Glutamatergic neuron (in vitro differentiated cells): ENCODE data around the gene SPOCK2. TPM values are rescaled to one million over a fixed set of nuclear protein-coding genes. Genes with fewer than 3 reads are reported as not detected.
A peak's percentile ranks its signal among the peaks of the same experiment; 100 is the strongest.
"Not testable (repeated sequence)": the region's sequence is repeated elsewhere in the genome, so short reads cannot be mapped to it uniquely, and the experiment has no call there.

ENCODE experiments used
- DNase-seq: peaks from one replicate; pipeline ENCODE4 v3.0.0; 2022
- H3K27ac Mint-ChIP-seq: one replicate; pipeline ENCODE4 v1.8.0; 2020; ENCODE audit warnings: mild to moderate bottlenecking, mixed read lengths, inconsistent platforms; ENCODE audit not compliant: unreplicated experiment
- H3K27me3 Mint-ChIP-seq: one replicate; pipeline ENCODE4 v1.8.0; 2020; ENCODE audit warnings: mild to moderate bottlenecking, moderate library complexity, mixed read lengths, inconsistent platforms; ENCODE audit not compliant: unreplicated experiment
- H3K36me3 Mint-ChIP-seq: one replicate; pipeline ENCODE4 v1.8.0; 2020; ENCODE audit warnings: mild to moderate bottlenecking, mixed read lengths, inconsistent platforms; ENCODE audit not compliant: unreplicated experiment
- H3K4me1 Mint-ChIP-seq: one replicate; pipeline ENCODE4 v1.8.0; 2020; ENCODE audit warnings: mild to moderate bottlenecking, low read depth, mixed read lengths, inconsistent platforms; ENCODE audit not compliant: unreplicated experiment
- H3K4me3 Mint-ChIP-seq: one replicate; pipeline ENCODE4 v1.8.0; 2020; ENCODE audit warnings: mild to moderate bottlenecking, mixed read lengths, inconsistent platforms; ENCODE audit not compliant: unreplicated experiment
- H3K9me3 Mint-ChIP-seq: one replicate; pipeline ENCODE4 v1.8.0; 2020; ENCODE audit warnings: mild to moderate bottlenecking, moderate library complexity, mixed read lengths, inconsistent platforms; ENCODE audit not compliant: unreplicated experiment
- CTCF ChIP-seq: fragments of 200-600 bp; sonication (generic); IDR thresholded peaks from one replicate; pipeline ENCODE4 v1.5.0; 2021; ENCODE audit not compliant: partially characterized antibody, unreplicated experiment
- total RNA-seq: library from RNA; stranded (reverse); fragmentation: NEBNext Ultra II Directional; extraction: Animal tissue kit (Norgen Biotek cat#: 25700); gene quantifications from one replicate; pipeline ENCODE4 v1.2.1, GENCODE V29; 2021; ENCODE audit not compliant: unreplicated experiment

SPOCK2 gene
- total RNA-seq, 1 donor from 2014 or later = 362 TPM

GRCh38 chr10:72108830-72109635 lies 20.7 kb upstream of the SPOCK2 start:
- Mint-ChIP-seq H3K9me3 (no peaks in the 10 kb centered on the region), H3K4me1 (peaks cover 29% of the 10 kb centered on the region), H3K36me3 (no peaks in the 10 kb centered on the region), H3K4me3 (no peak overlapping the region), H3K27me3 (no peaks in the 10 kb centered on the region), H3K27ac (peak overlapping the region; percentile 83)
- no peak for DNase-seq
- no peak for TF ChIP-seq CTCF

DNA sequence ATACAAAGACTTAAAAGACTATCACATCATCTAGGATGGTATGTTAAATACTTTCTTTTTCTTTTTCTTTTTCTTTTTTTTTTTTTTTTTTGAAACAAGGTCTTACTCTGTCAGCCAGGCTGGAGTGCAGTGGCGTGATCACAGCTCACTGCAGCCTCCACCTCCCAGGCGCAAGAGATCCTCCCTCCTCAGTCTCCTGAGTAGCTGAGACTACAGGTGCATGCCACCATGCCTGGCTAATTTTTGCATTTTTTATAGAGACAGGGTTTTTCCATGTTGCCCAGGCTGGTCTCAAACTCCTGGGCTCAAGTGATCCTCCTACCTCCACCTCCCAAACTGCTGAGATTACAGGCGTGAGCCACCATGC lies 19.6 kb upstream of the SPOCK2 start:
- H3K36me3 Mint-ChIP-seq, H3K4me3 Mint-ChIP-seq, H3K9me3 Mint-ChIP-seq, DNase-seq, H3K27ac Mint-ChIP-seq, H3K27me3 Mint-ChIP-seq: not testable (repeated sequence)
- H3K4me1 Mint-ChIP-seq = peaks cover 31% of the 10 kb centered on the region

- no peak for TF ChIP-seq CTCF
- no peaks in the 10 kb centered on the region for H3K9me3 Mint-ChIP-seq
- no peak overlapping the region for H3K4me3 Mint-ChIP-seq
- no peaks in the 10 kb centered on the region for H3K27me3 Mint-ChIP-seq
- peaks cover 31% of the 10 kb centered on the region for H3K4me1 Mint-ChIP-seq
- H3K36me3 Mint-ChIP-seq = no peaks in the 10 kb centered on the region
- H3K27ac Mint-ChIP-seq = no peak overlapping the region
- DNase-seq = no peak
Measured at GRCh38 chr10:72107325-72108003, 19.1 kb upstream of the SPOCK2 start.

- no peak for TF ChIP-seq CTCF
- Mint-ChIP-seq H3K36me3 (no peaks in the 10 kb centered on the region), H3K4me1 (peaks cover 31% of the 10 kb centered on the region), H3K4me3 (no peak overlapping the region), H3K27me3 (no peaks in the 10 kb centered on the region), H3K9me3 (no peaks in the 10 kb centered on the region), H3K27ac (no peak overlapping the region)
- no peak for DNase-seq
Measured at GRCh38 chr10:72106896-72107295, 18.5 kb upstream of the SPOCK2 start.

GRCh38 chr10:72106154-72106849 lies 18.0 kb upstream of the SPOCK2 start:
- H3K27me3 Mint-ChIP-seq = no peaks in the 10 kb centered on the region
- DNase-seq = no peak
- no peaks in the 10 kb centered on the region for H3K36me3 Mint-ChIP-seq
- TF ChIP-seq CTCF = no peak
- H3K4me1 Mint-ChIP-seq = peaks cover 31% of the 10 kb centered on the region
- H3K9me3 Mint-ChIP-seq = no peaks in the 10 kb centered on the region
- H3K27ac Mint-ChIP-seq = peak overlapping the region; percentile 68
- no peak overlapping the region for H3K4me3 Mint-ChIP-seq
